HG03558 (cell line): ENCODE results near the gene NFIA.

ENCODE experiments used
- ATAC-seq: cut with Tn5 transposase; IDR thresholded peaks from one replicate; pipeline ENCODE4 v1.9.1; 2021; ENCODE audit warnings: moderate number of reproducible peaks; ENCODE audit not compliant: unreplicated experiment; ENCODE audit errors: extremely low read depth

NFIA gene

GRCh38 chr1:61171974-61172373 is 89.6 kb downstream of the NFIA start:
- no peak for ATAC-seq

DNA sequence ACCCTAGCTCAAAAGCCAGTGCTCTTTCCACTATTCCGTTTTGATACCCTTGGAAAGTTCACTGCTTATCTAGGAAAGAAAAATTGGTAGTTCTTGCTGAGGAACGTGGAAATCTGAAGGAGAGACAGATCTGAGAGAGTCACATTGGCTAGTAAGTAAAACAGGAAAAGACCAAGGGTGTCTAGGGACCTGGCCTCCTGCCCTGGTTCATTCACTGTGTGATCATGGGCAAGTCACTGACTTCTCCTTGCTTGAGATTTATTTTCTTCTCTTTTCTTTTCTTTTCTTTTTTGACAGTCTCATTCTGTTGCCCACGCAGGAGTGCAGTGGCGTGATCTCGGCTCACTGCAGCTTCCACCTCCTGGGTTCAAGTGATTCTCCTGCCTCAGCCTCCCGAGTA is 90.8 kb downstream of the NFIA start:
- ATAC-seq = no peak

DNA sequence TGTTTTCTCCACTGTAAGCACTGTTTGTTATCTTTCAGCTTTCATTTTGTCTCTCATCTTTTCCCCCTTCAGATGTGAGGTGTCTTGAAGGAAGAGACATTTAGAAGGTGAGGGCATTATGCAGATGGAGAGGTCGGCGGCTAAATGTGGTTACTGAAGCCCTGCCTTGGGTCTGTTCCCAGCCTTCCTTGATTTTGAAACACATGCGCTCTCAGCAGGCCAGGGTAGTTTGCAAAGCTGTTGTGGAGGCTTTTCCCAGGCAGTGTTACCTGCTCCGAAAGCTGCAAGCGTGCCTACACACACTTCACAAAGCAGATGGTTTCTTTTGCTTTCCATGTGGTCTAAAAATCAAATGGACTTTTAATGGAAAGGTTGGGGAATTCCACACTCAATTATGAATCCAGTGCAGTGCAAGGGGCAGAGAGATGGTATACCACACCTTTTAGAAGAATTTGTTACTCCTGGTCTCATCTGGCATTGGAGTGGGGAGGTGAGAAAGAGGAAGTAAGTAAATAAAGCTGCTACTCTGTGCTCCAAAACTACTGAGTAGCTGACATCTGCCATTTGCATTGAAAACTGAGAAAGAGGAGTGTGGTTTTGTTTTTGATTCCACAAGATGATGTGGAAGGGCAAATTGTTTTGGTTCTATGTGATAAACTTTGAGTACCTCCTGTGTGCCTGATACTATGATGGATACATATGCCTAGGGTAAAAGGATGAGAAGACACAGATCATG is 91.9 kb downstream of the NFIA start:
- no peak for ATAC-seq

GRCh38 chr1:61175976-61176375 is 93.6 kb downstream of the NFIA start:
- ATAC-seq = no peak

- no peak for ATAC-seq
These were observed 99.0 kb downstream of the NFIA start for GRCh38 chr1:61181067-61182038.

- no peak for ATAC-seq
These were observed 99.7 kb downstream of the NFIA start for GRCh38 chr1:61182049-61182448.

- ATAC-seq = no peak
These were observed 100.1 kb downstream of the NFIA start for GRCh38 chr1:61182480-61182879.

DNA sequence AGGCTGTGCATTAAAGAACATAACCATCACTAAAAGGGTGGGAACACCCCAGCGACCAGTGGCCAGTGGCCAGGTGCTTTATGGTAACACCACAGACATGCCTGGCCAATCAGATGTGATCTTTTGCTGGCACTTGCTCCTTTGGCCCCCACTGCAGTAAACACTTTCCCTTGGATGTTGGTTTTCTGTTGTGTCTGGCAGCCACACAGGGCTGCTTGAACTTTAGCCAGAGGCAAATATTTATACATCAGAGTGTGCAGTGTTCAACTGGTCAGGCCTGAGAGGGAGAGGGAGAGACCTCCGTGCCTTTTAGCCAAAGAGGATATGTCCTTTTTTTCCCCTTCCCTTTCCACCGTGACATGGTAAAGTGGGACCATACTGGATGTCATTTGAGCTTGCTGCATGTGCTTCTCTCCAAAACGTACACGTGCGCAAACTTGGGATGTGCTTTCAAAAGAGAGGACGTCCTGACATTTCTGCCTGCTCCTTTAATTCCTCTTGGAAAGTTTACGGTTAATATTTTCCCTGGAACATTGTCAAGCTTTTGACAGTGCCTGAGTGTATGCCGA is 101.2 kb downstream of the NFIA start:
- ATAC-seq = no peak

DNA sequence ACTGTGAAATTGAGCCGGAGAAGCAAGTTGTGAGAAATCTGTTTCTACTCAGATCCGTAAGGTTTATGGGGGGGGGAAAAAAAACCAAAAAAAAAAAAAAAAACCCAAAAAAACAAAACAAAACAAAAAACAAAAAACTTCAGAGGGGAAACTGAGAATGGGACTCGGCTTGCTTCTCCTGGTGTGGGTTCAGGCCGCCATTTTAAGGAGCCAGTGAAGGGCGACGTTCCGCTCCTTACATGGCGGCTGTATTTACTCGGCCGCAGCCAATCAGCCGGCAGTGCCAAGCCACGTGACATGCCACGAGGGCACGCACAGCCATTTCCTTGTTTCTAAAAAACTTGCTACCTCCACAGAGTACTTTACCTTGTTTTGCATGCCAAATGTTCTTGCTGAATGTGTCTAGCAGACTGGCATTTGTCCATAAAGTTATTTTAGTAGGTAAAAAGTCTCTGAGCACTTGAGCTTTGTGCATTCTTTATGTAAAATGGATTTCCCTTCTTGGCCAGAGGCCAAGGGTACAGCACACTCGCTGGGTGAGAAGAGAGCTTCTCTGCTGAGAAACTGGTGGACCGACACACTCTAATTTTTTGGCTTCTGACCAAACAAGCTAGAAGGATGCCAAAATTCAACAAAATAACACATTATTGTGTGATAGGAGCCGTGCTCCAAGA is 101.8 kb downstream of the NFIA start:
- ATAC-seq = no peak

DNA sequence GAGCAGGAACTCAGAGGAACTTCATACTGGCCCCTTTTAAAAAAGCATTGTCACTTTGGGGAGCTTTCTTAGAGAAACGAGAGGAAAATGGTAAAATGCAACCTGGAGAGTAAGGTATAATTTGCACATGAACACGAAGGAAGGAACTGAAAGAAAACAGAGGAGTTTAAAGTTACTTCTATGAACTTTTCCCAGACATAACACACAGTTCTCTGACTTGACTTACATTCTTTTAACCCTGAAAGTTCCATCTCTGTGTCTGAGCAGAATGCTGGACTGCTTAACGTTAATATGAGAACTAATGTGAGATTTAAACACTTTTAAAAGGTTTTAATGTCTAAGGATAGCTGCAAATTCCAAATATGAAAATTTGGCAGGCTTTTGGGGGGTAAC is 102.3 kb downstream of the NFIA start:
- ATAC-seq = no peak

DNA sequence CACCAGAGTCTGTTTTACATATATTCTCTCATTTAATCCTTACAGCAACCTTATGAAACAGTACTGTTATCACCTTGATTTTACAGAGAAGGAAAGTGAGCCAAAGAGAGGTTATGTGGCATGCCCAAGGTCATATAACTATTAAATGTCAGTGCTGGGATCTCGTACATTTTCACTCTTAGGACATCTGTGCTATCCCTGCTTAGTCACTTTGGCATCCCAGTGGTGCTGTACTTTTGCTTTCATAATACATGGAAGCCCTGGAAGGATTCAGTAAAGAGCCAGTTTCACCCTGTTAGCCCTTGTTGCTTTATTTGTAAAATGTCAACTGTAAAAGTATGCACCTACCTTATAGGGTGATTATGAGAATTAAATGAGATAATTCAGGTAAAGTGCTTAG is 104.4 kb downstream of the NFIA start:
- no peak for ATAC-seq

DNA sequence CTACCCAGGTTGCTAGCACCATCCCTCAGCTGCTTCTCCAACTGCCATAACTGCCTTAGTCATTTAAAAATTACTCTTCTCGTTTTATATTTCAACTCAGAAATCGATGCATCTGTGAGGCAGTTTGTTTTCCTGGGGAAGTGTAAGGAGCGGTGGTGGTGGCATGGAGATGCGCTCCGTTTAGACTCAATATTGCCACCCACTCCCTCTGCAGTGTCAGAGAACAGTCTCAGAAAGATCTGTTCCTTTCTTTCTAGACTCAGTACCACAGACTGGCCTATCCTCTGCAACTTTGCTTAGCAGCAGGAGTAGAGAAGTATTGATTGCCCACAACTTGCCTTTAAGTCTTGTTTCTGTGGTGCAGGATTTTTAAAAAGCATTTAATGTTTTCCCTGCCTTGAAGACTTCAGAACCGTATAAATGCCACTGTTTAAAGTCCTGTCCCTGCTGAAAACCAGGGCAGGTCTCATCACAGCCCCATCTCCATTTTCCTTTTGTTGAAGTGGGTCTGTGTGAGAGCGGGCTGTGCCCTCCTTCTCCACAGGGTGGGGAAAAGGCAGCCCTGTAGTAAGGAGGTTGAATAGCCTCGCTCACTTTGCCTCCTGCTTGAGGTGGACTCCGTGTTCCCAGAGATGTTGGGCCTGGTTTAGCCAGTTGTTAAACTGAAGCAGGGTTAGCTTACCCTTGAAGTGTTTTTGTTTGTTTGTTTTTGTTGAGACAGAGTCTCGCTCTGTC is 105.2 kb downstream of the NFIA start:
- ATAC-seq = no peak

DNA sequence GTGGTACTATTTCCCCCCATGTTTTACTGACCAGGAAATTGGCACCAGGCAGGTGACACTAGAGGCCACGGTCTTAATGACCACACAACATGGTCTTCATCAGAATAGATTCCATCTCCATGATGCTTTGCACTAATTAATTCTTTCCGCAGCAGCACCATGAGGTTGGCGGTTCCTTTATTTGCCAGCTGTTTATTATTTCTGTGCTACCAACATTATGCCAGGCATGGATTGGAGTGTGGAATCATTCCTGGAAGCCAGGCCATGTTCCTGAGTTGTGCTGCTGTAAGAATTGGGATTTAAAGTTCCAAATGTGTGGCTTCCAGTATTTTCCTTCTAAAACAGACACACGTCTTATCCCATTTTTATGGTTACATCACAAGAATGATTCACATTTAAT is 107.8 kb downstream of the NFIA start:
- no peak for ATAC-seq

DNA sequence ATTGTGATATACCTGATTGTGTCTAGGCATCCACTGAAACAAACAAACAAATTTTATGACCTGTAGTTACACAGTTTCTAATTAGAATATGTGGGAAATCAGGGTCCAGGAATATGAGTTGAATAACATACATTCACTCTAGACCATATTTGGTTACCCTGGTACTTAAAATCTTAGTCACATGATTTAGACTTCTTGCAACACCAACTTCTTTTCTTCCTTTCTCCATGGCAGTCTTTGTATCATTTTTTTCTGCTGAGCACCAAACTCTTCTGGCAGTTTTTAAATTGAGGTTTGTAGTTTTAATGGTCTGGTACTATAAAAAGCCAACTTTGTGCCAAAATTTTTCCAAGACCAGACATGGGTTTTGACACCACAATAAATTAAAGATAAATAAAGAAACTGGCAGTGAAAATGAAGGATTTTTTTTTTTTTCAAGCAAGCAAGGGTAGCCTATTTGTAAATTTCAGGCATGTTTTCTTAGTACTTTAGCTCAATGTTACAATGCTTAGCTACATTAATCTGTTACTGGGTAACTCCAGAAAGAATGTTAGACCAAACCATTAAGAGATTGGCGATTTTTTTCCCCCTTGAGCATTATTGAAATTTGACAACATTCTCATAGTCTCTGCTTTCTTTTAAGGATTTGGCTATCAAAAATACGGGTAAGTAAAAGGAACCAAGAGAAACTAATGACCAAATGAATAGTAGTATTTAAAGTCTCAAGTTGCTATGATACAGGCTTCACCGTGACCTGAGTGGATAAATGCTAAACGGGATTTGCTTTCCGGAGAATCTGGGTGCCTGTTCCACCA is 108.5 kb downstream of the NFIA start:
- ATAC-seq = no peak

- no peak for ATAC-seq
These were observed 109.0 kb downstream of the NFIA start for GRCh38 chr1:61191433-61191720.

DNA sequence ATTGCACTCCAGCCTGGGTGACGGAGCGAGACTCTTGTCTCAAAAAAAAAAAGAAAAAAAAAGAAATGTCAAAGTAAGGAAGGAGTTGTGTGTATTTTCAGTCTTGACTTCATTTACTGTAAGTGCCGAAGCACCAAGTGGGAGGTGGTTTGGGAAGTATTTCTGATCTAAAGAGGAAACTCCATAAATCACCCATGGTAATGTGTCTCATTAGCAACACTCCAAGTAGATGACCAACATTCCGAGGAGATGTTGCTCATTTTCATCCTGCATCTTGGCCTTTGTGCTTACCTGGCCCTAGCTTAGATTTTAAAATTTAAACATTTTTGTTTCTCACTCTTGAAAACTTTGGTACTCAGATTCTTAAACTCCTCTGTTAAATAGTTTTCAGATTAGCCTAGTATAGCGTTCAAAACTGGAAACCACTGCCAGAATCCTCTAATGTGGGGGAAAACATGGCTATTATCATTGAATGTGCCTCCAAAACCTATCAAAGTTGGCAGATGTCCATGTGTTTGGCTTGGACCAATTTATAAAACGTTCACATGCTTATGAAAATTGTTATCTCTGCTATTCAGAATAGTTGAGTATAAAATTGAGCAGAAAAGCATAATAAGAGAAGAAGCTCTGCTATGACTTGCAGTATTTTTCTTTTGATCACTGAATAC is 110.4 kb downstream of the NFIA start:
- no peak for ATAC-seq

DNA sequence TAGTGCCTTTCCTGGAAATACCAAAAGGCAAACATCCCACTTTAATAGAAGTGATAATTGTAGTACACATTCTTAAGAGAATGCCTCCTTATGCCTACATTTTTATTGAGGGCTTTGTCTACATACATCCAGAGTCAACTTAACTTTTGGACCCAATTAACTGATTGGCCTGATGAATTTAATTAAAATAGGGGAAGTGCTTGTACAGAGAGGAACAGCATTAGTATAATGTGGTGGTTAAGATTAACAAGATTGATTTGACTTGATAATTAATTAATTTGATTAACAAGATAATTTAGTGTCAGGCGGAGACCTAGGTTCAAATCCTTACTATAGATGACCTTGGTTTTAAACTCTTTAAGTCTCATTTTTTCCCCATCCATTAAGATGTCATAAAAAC is 111.4 kb downstream of the NFIA start:
- no peak for ATAC-seq

GRCh38 chr1:61198554-61198953 is 116.2 kb downstream of the NFIA start:
- no peak for ATAC-seq

GRCh38 chr1:61201035-61201434 is 118.7 kb downstream of the NFIA start:
- ATAC-seq = no peak
